H1 (cell line): ENCODE measurements around the gene CYP46A1. TPM values are rescaled to one million over a fixed set of nuclear protein-coding genes. Genes with fewer than 3 reads are reported as not detected.

Experiments used
- CTCF ChIA-PET: fragments of 300-600 bp; sonication (Branson Sonifier 250); formaldehyde crosslinking; loops from one replicate; lab custom pipeline; 2021; ENCODE audit not compliant: partially characterized antibody; lab: Charles Lee
- POLR2A ChIA-PET: fragments of 300-600 bp; sonication (Branson Sonifier 250); formaldehyde crosslinking; loops from one replicate; lab custom pipeline; 2021; ENCODE audit warnings: inconsistent platforms; ENCODE audit not compliant: partially characterized antibody; lab: Charles Lee
- DNase-seq, 2 experiments: peaks; one replicate each; pipeline versions ENCODE4 v3.0.0 to v3.0.0-alpha.2; 2010 to 2022; ENCODE audit warnings: low spot score in 2 of 2, low read depth in 1 of 2, mixed read lengths in 1 of 2
- FAIRE-seq: peaks from 2 replicates; lab custom pipeline; 2011; peaks lifted over from hg19 to GRCh38; lab: Jason Lieb, UNC
- H2AFZ ChIP-seq: 2 replicates; pipeline ENCODE4 v1.8.1; 2012; ENCODE audit warnings: low read length, inconsistent platforms
- H2AK5ac ChIP-seq: 2 replicates; pipeline ENCODE4 v1.6.1; 2013; ENCODE audit warnings: low read depth, low read length
- H2BK120ac ChIP-seq: replicated peaks from 2 replicates; pipeline ENCODE3; 2013; ENCODE audit warnings: low read depth, low read length, inconsistent platforms
- H2BK12ac ChIP-seq: 2 replicates; pipeline ENCODE4 v1.6.1; 2013; ENCODE audit warnings: low read depth, low read length
- H2BK15ac ChIP-seq: 2 replicates; pipeline ENCODE4 v1.6.1; 2013; ENCODE audit warnings: low read length
- H2BK20ac ChIP-seq: 2 replicates; pipeline ENCODE4 v1.6.1; 2013; ENCODE audit warnings: low read length
- H2BK5ac ChIP-seq: 2 replicates; pipeline ENCODE4 v1.6.1; 2013; ENCODE audit warnings: low read depth, low read length
- H3K14ac ChIP-seq: 2 replicates; pipeline ENCODE4 v1.6.1; 2013; ENCODE audit warnings: inconsistent platforms; ENCODE audit not compliant: insufficient read length
- H3K18ac ChIP-seq: 2 replicates; pipeline ENCODE4 v1.6.1; 2013; ENCODE audit warnings: low read length; ENCODE audit errors: extremely low read depth
- H3K23ac ChIP-seq: 2 replicates; pipeline ENCODE4 v1.6.1; 2013; ENCODE audit warnings: inconsistent platforms; ENCODE audit not compliant: insufficient read length
- H3K23me2 ChIP-seq: 2 replicates; pipeline ENCODE4 v1.6.1; 2013; ENCODE audit warnings: low read depth, low read length
- H3K27ac ChIP-seq: 2 replicates; pipeline ENCODE4 v1.6.1; 2011; ENCODE audit warnings: low read depth, low read length, inconsistent platforms
- H3K27me3 ChIP-seq, 4 experiments: replicated peaks in 1 of 4; 1 replicate in 1 of 4; 2 replicates in 3 of 4; pipeline versions ENCODE4 v1.6.1 to v1.8.1; 2011 to 2013; ENCODE audit warnings: low read length in 3 of 4, mild to moderate bottlenecking in 3 of 4, inconsistent platforms in 2 of 4, mixed read lengths in 2 of 4, moderate library complexity in 1 of 4; ENCODE audit not compliant: control insufficient read depth in 3 of 4, insufficient read depth in 3 of 4; ENCODE audit errors: extremely low read depth in 1 of 4
- H3K36me3 ChIP-seq, 4 experiments: 2 replicates each; pipeline versions ENCODE4 v1.6.1 to v1.8.1; 2011 to 2013; ENCODE audit warnings: mild to moderate bottlenecking in 4 of 4, low read length in 3 of 4, moderate library complexity in 2 of 4, control low read depth in 1 of 4, inconsistent platforms in 1 of 4; ENCODE audit not compliant: insufficient read depth in 4 of 4, control insufficient read depth in 2 of 4
- H3K4ac ChIP-seq: replicated peaks from 2 replicates; pipeline ENCODE3; 2013; ENCODE audit warnings: low read length, low read depth, mixed read lengths, inconsistent platforms; ENCODE audit not compliant: insufficient read length
- H3K4me1 ChIP-seq, 4 experiments: replicated peaks in 1 of 4; 1 replicate in 1 of 4; 2 replicates in 3 of 4; pipeline versions ENCODE4 v1.6.1 to v1.8.1; 2011 to 2013; ENCODE audit warnings: low read length in 3 of 4, inconsistent platforms in 2 of 4, mixed read lengths in 1 of 4; ENCODE audit not compliant: insufficient read depth in 4 of 4, control insufficient read depth in 3 of 4
- H3K4me2 ChIP-seq, 2 experiments: 2 replicates each; pipeline versions ENCODE4 v1.6.1 to v1.8.1; 2011 to 2013; ENCODE audit warnings: low read depth in 2 of 2, low read length in 2 of 2, control low read depth in 1 of 2, inconsistent platforms in 1 of 2, mild to moderate bottlenecking in 1 of 2; ENCODE audit not compliant: insufficient read depth in 1 of 2
- H3K4me3 ChIP-seq, 4 experiments: fragments of 200-600, 300-600 bp in 1 of 4; sonication (generic), shearing (Covaris generic), sonication (Bioruptor Twin) in 1 of 4; 2 replicates each; pipeline versions ENCODE4 v1.5.1 to v1.8.1; 2011 to 2016; ENCODE audit warnings: low read length in 4 of 4, low read depth in 3 of 4, control low read depth in 2 of 4, inconsistent platforms in 2 of 4, mild to moderate bottlenecking in 2 of 4, mixed read lengths in 1 of 4, moderate library complexity in 1 of 4; ENCODE audit not compliant: insufficient read depth in 2 of 4; ENCODE audit errors: extremely low read depth in 1 of 4
- H3K56ac ChIP-seq: replicated peaks from 2 replicates; pipeline ENCODE3; 2013; ENCODE audit warnings: low read depth, mild to moderate bottlenecking, mixed read lengths, low read length, inconsistent platforms; ENCODE audit not compliant: insufficient read length
- H3K79me1 ChIP-seq: 2 replicates; pipeline ENCODE4 v1.6.1; 2013; ENCODE audit warnings: low read depth, low read length, control low read depth
- H3K79me2 ChIP-seq, 2 experiments: 2 replicates each; pipeline versions ENCODE4 v1.6.1 to v1.8.1; 2012 to 2013; ENCODE audit warnings: low read length in 2 of 2, mild to moderate bottlenecking in 2 of 2, inconsistent platforms in 1 of 2; ENCODE audit not compliant: insufficient read depth in 2 of 2, control insufficient read depth in 1 of 2
- H3K9ac ChIP-seq, 4 experiments: replicated peaks in 1 of 4; 1 replicate in 1 of 4; 2 replicates in 3 of 4; pipeline versions ENCODE4 v1.6.1 to v1.8.1; 2011 to 2013; ENCODE audit warnings: low read depth in 3 of 4, low read length in 3 of 4, control low read depth in 2 of 4, mild to moderate bottlenecking in 2 of 4, moderate library complexity in 2 of 4, inconsistent platforms in 1 of 4; ENCODE audit errors: extremely low read depth in 1 of 4
- H3K9me3 ChIP-seq, 2 experiments: 2 replicates each; pipeline versions ENCODE4 v1.6.1 to v1.8.1; 2012 to 2013; ENCODE audit warnings: mild to moderate bottlenecking in 2 of 2, moderate library complexity in 2 of 2, control low read depth in 1 of 2, inconsistent platforms in 1 of 2, low read depth in 1 of 2, low read length in 1 of 2, mixed read lengths in 1 of 2; ENCODE audit not compliant: insufficient read depth in 2 of 2
- H4K20me1 ChIP-seq, 2 experiments: replicated peaks in 1 of 2; 2 replicates each; pipeline versions ENCODE3 to v1.8.1; 2011 to 2013; ENCODE audit warnings: inconsistent platforms in 2 of 2, low read length in 2 of 2, mild to moderate bottlenecking in 1 of 2; ENCODE audit not compliant: insufficient read depth in 2 of 2, control insufficient read depth in 1 of 2
- H4K5ac ChIP-seq: 2 replicates; pipeline ENCODE4 v1.6.1; 2013; ENCODE audit warnings: low read length, low read depth, mixed read lengths, inconsistent platforms; ENCODE audit not compliant: insufficient read length
- H4K8ac ChIP-seq: 2 replicates; pipeline ENCODE4 v1.8.0; 2013; ENCODE audit warnings: mild to moderate bottlenecking, moderate library complexity, low read length, inconsistent platforms; ENCODE audit not compliant: insufficient read depth; ENCODE audit errors: extremely low read depth
- H4K91ac ChIP-seq: replicated peaks from 2 replicates; pipeline ENCODE3; 2013; ENCODE audit warnings: low read length, mixed read lengths, inconsistent platforms; ENCODE audit not compliant: insufficient read length
- ASH2L ChIP-seq: fragments of 200-600, 300-600 bp; sonication (generic); IDR thresholded peaks from one replicate; pipeline ENCODE4 v1.7.1; 2017; ENCODE audit warnings: low read length
- BRCA1 ChIP-seq: IDR thresholded peaks from 2 replicates; pipeline ENCODE4 v1.6.1; 2012; ENCODE audit warnings: low read depth, low read length, improper control_type of control experiment
- CHD1 ChIP-seq: IDR thresholded peaks from 2 replicates; pipeline ENCODE4 v1.6.1; 2012; ENCODE audit warnings: low read depth, low read length, improper control_type of control experiment
- CHD2 ChIP-seq: IDR thresholded peaks from 2 replicates; pipeline ENCODE4 v1.6.1; 2012; ENCODE audit warnings: low read length, improper control_type of control experiment
- E2F6 ChIP-seq: IDR thresholded peaks from 2 replicates; pipeline ENCODE4 v1.6.1; 2012; ENCODE audit warnings: inconsistent platforms
- NRF1 ChIP-seq: IDR thresholded peaks from 2 replicates; pipeline ENCODE4 v1.6.1; 2011; ENCODE audit warnings: mild to moderate bottlenecking, low read depth, low read length, improper control_type of control experiment
- RAD21 ChIP-seq, 2 experiments: IDR thresholded peaks in 1 of 2; conservative IDR thresholded peaks in 1 of 2; 2 replicates each; pipeline ENCODE4 v1.6.1; 2011; ENCODE audit warnings: low read depth in 2 of 2, low read length in 2 of 2, improper control_type of control experiment in 1 of 2, inconsistent platforms in 1 of 2, mild to moderate bottlenecking in 1 of 2, moderate library complexity in 1 of 2
- RBBP5 ChIP-seq: IDR thresholded peaks from 2 replicates; pipeline ENCODE4 v1.7.1; 2012; ENCODE audit warnings: low read depth, mild to moderate bottlenecking, inconsistent platforms, low read length, moderate library complexity, borderline replicate concordance
- RFX5 ChIP-seq: IDR thresholded peaks from 2 replicates; pipeline ENCODE4 v1.6.1; 2011; ENCODE audit warnings: low read depth, low read length, improper control_type of control experiment, borderline replicate concordance
- RXRA ChIP-seq: IDR thresholded peaks from 2 replicates; pipeline ENCODE4 v1.6.1; 2011; ENCODE audit warnings: low read depth, mild to moderate bottlenecking, low read length, moderate library complexity; ENCODE audit not compliant: insufficient read depth
- SIX5 ChIP-seq: IDR thresholded peaks from 2 replicates; pipeline ENCODE4 v1.6.1; 2011; ENCODE audit warnings: mild to moderate bottlenecking, low read depth, low read length
- SP4 ChIP-seq: IDR thresholded peaks from 2 replicates; pipeline ENCODE4 v1.6.1; 2012; ENCODE audit warnings: low read length, inconsistent platforms
- SUZ12 ChIP-seq: fragments of 200-600 bp; sonication (generic); IDR thresholded peaks from 2 replicates; pipeline ENCODE4 v1.6.1; 2012; ENCODE audit warnings: mild to moderate bottlenecking, inconsistent platforms, low read length, moderate library complexity, mixed read lengths
- TBP ChIP-seq: IDR thresholded peaks from 2 replicates; pipeline ENCODE4 v1.6.1; 2011; ENCODE audit warnings: low read depth, low read length, improper control_type of control experiment
- YY1 ChIP-seq: IDR thresholded peaks from 2 replicates; pipeline ENCODE4 v1.6.1; 2011; ENCODE audit warnings: low read depth, mild to moderate bottlenecking, low read length
- WGBS, 2 experiments: shearing (Covaris generic) in 1 of 2; methylation state at CpG; one replicate each; pipeline versions ENCODE4 v1.1.6 to v1.1.7; 2013 to 2015; ENCODE audit warnings: low lambda C conversion rate in 2 of 2, mixed read lengths in 2 of 2, inconsistent platforms in 1 of 2, low coverage in 1 of 2, missing lambda C conversion rate in 1 of 2; ENCODE audit not compliant: insufficient replicate concordance in 2 of 2, insufficient coverage in 1 of 2, insufficient read length in 1 of 2; ENCODE audit errors: extremely low coverage in 1 of 2, missing lambda C conversion rate in 1 of 2; 5-methylcytosine and 5-hydroxymethylcytosine counted together
- polyA plus RNA-seq, 7 experiments: library from polyadenylated mRNA; depleted of rRNA in 3 of 7; stranded (reverse) in 5 of 7; unstranded in 2 of 7; fragments of >200 nt in 5 of 7; fragments of 200-250 nt in 2 of 7; gene quantifications; 1 replicate in 5 of 7; 2 replicates in 1 of 7; 4 replicates in 1 of 7; pipeline versions ENCODE4 v1.2.1 to v1.2.3, GENCODE V29; 2011 to 2013; ENCODE audit warnings: missing spikeins in 2 of 7, mixed read lengths in 2 of 7
- total RNA-seq: library from RNA; stranded (reverse); fragmentation: NEBNext Ultra II Directional; extraction: Animal tissue kit (Norgen Biotek cat#: 25700); gene quantifications from 2 replicates; pipeline ENCODE4 v1.2.1, GENCODE V29; 2021

Gene CYP46A1
- total and polyA plus RNA-seq, 2 of the 8 experiments (the other 6 are each of a cell fraction or from before 2014, with no cell fraction given) = 0.41 to 1.3 TPM

GRCh38 chr14:99748529-99748928, 64.4 kb downstream of the CYP46A1 start:
- Histone ChIP-seq H4K20me1 (no peaks in the 10 kb centered on the region), H2BK20ac (no peak overlapping the region), H3K9me3 (no peaks in the 10 kb centered on the region), H3K4me1 (peaks cover 4 to 10% (median 7%) of the 10 kb centered on the region in 4 experiments), H3K4me2 (no peak overlapping the region), H2BK120ac (no peak overlapping the region), H3K27me3 (no peaks in the 10 kb centered on the region; a peak in 2 of 7 replicates), H3K4ac (no peak overlapping the region), H3K14ac (no peak overlapping the region), H3K23ac (no peak overlapping the region), H3K79me2 (no peaks in the 10 kb centered on the region), H3K9ac (no peak overlapping the region), H2BK15ac (no peak overlapping the region), H2BK12ac (no peak overlapping the region), H3K56ac (no peak overlapping the region), H2AFZ (no peak overlapping the region), H4K8ac (no peak overlapping the region), H3K27ac (no peak overlapping the region), H2AK5ac (no peak overlapping the region), H4K5ac (no peak overlapping the region), H3K23me2 (no peaks in the 10 kb centered on the region), H3K79me1 (no peaks in the 10 kb centered on the region), H2BK5ac (no peak overlapping the region), H3K18ac (no peak overlapping the region), H3K36me3 (no peaks in the 10 kb centered on the region), H4K91ac (no peak overlapping the region), H3K4me3 (no peak overlapping the region)
- FAIRE-seq = no peak
- 77% methylated on average over 9 of the region's 9 CpGs; no CpG with 5 or more reads in 1 of the 2 experiments for WGBS, 2 experiments
- ChIA-PET POLR2A (no interaction called here), CTCF (interaction anchor here (0.7 to 17.3 kb wide), 5 partner anchors 15 to 217 kb away, joined by 3 to 237 read pairs (median 4); no protein-coding TSS in a partner anchor)
- DNase-seq = no peak
- TF ChIP-seq SIX5 (no peak), ASH2L (no peak), SUZ12 (no peak), TBP (no peak), RAD21 (IDR thresholded peaks at IDR 0.05 in 1 of 2, conservative IDR thresholded peaks at IDR 0.05 in 1 of 2; ENCODE audit: low read depth in 2 of 2, low read length in 2 of 2) (no peak), NRF1 (no peak), YY1 (no peak), E2F6 (no peak), RXRA (no peak), RFX5 (no peak), CHD2 (no peak), BRCA1 (no peak), CHD1 (no peak), SP4 (no peak), RBBP5 (no peak)
